AG08396 (cell line): ENCODE measurements around the gene PRDM15.

Experiments
- DNase-seq: peaks from one replicate; pipeline ENCODE4 v3.0.0; 2012; ENCODE audit warnings: low spot score, mixed read lengths

Gene PRDM15

DNA sequence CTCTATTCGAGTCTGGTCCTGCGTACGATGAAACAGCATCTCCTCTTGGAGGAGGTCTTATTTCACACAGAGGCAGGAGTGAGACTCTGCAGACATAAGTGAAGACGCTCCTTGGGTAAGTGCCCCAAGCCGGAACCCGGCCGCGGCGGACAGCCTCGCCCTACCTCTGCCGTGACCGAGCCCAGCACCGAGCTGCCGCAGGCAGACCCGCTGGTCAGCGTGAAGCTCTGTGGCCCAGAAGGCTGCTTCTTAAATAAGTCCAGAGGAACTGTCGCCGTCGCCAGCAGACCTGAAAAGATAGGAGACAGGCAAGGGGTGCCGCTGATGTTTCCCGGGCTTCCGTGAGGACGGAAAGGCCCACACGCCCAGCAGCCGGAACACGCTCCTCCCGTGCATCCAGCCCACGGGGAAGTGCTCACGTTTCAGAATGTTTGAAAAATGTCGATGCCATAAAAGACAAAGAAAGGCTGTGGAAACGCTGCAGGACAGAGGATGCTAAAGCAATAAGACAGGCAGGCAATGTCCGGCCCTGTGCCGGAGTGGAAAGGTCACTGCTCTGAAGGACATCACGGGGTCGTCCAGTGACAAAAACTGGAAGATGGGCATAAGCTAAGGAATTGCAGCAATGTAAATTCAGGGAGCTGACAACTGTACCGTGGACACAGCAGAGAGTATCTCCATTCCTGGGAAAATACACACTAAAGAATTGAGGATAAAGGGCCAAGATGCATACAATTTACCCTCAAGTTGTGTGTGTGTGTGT, 28.5 kb upstream of the PRDM15 start:
- DNase-seq = no peak

GRCh38 chr21:41906770-41907169, 27.6 kb upstream of the PRDM15 start:
- no peak for DNase-seq

DNA sequence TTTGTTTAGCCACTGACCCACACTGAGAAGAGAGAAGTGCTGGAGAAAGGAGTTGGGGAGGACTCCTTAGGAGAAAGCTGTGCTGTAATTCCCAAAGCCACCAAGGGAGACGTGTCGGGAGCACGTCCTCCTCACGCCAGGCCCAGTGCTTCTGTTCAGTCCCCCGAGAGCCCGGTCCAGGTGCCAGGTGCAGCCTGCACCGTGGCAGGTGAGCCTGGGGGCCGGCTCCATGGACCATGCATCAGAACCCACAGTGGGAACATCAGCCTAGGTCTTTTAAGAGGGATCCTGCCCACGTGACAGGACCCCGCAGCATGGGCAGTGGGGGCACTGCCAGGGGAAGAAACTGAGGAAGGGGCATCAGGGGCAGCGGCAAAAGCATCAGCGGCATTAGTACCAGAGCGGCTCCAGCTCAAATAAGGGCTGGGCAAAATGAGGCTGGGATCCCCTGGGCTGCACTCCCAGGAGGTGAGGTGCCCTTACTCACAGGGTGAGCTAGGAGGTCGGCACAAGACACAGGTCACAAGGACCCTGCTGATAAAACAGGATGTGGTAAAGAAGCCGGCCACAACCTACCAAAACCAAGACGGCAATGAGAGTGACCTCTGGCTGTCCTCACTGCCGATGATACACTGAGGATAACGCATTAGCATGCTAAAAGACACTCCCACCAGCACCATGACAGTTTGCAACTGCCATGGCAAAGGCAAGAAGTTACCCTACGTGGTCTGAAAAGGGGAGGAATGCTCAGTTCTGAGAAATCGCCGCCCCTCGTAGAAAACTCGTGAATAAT, 24.6 kb upstream of the PRDM15 start:
- no peak for DNase-seq

DNA sequence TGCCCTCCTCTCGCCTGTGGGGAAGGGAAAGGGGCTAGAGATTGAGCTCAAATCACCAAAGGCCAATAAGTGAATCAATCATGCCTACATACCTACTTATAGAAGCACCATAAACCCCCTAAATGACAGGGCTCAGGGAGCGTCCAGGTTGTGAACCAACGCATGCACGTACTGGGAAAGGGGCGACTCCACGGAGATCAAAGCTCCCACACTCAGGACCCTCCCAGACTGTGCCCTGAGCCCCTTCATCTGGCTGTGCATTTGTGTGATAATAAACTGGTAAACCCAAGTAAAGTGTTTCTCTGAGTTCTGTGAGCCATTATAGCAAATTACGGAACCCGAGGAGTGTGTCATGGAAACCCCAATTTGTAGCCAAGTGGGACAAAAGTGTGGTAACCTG, 23.8 kb upstream of the PRDM15 start:
- no peak for DNase-seq

- no peak for DNase-seq
Observed at GRCh38 chr21:41901782-41902181, 22.6 kb upstream of the PRDM15 start.

- no peak for DNase-seq
Observed at GRCh38 chr21:41901099-41901498, 22.0 kb upstream of the PRDM15 start.

DNA sequence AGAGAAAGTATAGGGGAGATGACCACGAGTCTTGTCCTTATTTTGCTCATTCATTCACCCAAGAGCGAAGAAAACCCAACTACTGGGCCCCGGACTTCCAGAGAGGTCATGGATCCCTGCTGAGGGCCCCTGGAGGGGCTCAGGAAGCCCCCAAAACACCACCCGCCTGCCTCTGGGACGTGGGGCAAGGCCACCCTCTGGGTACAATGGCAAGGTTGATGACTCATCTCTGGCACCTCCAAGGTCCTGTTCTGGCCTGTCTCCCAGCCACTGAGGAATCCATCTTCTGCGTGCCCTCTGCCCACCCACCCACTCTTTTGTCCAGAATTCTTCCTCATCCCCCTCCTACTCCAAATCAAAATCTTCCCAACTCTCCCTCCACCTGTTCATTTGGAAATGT, 21.3 kb upstream of the PRDM15 start:
- DNase-seq = no peak

DNA sequence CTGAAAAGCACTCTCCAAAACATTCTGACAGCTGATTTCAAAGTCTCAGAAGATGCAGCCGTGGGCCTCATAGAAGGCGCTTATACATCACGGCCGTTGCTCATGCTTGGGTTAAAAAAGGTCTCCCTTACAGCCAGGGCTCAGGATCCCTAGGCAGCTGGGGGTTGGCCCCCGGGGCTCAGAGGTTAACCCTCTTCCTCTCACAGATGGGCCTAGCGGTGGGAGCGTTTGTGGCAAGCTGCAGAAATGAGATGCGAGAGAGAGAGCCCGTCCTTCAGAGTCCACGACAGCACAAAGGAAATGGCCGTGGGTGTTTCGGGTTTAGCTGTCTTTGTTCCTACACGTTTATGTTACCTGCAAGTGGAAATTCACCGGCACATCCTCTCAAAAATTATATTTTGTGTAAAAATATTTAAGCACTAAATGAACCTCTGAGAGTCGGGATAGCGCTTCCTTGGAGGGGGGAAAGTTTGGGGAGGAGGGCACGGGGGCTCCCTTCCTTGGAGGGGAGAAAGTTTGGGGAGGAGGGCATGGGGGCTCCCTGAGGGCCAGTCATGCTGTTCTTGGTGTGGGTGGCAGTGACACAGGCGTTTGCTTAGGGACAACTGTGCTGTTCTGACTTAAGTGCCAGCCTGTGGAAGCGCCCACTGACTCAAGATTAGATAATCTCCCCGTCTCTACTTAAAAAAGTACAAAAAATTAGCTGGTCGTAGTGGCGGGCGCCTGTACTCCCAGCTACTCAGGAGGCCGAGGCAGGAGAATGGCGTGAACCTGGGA, 20.5 kb upstream of the PRDM15 start:
- no peak for DNase-seq

- no peak for DNase-seq
Observed at GRCh38 chr21:41898998-41899397, 19.9 kb upstream of the PRDM15 start.

- no peak for DNase-seq
Observed at GRCh38 chr21:41897700-41898099, 18.6 kb upstream of the PRDM15 start.

DNA sequence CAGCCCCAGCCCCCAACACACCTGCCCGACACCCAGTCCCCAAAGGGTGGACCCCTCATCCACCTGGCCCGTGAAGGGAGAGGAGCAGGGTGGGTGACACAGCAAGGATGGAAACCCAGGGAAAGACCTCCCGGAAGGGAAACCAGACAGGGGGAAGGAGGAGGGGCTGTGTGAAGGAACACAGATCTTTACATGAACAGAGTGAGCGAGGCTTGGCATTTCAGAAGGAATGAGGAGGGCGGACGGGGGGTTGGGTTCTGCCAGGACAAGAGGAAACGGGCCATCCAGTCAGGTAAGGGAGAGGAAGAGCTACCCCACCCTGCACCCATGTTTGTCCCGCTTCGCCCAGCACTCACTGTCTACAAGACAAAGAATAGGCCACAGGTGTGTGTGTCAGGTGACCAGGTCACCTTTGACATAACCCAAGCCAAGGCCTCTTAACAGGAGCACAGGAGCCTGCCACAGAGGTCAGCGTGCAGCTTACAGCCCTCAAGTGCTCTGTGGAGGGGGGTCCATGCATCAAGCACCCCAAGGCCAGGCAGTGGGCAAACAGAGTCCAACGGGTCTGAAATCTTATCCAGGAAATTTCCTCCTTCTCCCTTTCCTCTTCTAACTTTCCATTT, 18.0 kb upstream of the PRDM15 start:
- DNase-seq = no peak

DNA sequence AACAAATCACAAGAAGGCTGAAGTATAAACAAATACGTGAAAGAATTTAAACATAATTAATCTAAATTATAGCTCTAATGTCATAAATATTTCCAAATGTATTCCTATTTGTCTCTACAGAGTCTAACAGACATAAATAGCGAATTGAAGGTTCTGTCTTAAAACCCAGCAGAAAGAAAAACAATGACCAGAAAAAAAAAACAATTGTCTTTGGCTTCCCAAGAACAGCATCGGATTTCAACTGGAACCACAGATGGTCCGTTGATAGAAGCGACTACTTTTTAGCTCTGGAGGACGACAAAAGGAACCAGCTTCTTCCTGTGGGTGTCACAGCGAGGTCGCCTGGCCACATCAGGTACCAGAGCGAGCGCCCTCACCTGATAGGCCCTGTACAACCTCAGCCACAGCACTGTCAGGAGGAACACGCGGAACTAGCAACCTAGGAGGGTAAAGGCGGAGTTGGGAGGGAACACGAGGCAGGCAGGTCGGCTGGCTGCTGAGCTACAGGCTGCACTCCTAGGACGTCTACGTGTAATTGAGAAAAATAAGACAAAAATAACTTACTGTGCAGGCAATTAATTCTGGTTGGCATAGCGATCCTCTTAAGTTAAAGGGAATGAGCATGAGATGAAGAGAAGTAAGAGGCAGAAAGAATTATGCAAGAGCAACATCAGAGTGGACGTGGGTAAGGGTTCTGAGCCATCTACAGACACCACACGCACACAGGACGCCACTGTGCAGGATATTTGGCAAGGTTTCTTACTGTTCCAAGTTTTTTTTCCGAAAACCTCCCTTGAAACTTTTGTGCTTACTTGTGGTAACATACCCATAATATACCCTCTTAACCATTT, 16.7 kb upstream of the PRDM15 start:
- DNase-seq = no peak

DNA sequence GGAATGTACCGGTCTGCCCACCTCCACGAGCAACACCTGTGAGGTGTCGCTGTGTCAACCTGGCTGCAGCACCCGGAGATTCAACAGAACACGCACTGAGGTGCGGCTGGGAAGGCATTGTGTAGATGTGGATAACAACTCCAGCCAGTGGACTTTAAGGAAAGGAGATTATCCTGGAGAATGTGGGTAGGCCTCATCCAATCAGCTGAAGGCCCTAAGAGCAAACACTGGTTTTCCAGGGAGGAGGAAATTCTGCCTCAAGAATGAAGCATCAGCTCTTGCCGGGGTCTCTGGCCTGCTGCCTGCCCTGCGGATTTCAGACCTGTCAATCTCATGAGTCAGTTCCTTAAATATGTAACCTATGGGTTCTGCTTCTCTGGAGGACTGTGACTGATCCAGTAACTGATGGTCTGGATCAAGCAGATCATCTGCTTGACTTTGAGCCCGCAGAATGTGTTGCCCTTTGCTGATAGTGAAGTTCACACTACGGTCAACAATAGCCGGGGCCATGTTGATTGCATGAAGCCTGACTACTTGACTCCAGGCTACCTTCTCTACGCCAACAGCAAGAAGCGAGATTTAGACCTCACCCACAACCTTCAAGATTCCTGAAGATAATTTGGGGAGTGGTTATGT, 15.9 kb upstream of the PRDM15 start:
- peak; percentile 68 for DNase-seq

DNA sequence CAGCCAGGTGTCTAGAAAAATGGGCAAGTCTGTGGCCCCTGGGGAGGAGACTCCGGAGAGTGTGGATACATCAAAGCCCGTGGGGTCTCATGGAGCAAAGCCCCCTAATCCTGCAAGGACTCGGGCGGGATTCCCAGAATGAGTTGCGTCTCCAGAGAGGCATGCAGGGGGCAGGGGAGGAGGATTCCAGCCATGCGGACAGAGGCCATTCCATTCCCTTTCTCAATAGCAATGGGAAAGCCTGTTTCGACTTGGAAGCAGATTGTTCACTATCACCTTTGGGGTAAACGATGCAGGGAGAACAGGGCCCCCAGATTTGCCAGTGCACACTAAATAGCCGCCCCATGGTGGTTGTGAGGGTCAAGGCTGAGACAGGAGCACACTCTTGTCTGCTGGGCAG, 15.4 kb upstream of the PRDM15 start:
- no peak for DNase-seq

DNA sequence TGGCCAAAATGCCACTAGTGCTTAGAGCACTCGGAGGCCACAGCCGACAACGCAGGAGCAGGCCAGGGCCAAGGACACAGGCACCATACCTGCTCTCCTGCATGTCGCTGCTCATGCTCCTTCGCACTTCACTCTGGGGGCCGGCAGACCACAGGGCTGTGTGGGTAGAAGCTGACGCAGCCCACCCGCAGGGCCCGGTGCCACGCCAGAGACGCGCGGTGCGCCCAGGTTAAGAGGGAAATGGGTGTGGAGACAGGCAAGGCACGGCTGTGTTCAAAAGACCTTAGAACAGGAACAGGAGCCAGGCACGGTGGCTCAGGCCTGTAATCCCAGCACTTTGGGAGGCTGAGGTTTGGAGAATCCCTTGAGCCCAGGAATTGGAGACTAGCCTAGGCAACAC, 13.6 kb upstream of the PRDM15 start:
- no peak for DNase-seq

DNA sequence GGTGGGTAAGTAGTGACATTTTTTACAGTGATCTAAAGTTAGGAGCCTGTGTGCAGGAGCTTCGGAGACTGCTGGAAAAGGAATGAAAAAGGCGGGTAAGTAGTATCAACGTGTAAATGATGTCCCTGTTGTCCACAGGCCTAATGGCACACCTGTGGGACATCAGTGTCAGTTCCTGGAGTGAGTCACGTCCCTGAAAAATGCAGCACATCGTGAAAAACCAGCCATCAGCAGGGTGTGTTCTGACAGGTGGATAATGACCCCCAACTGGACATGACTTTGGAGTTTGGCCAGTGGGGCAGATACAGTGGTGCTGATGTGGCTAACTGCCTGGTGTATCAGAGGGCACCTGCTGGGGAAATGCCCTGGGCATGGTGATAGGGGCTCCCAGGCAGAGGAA, 12.0 kb upstream of the PRDM15 start:
- no peak for DNase-seq

DNA sequence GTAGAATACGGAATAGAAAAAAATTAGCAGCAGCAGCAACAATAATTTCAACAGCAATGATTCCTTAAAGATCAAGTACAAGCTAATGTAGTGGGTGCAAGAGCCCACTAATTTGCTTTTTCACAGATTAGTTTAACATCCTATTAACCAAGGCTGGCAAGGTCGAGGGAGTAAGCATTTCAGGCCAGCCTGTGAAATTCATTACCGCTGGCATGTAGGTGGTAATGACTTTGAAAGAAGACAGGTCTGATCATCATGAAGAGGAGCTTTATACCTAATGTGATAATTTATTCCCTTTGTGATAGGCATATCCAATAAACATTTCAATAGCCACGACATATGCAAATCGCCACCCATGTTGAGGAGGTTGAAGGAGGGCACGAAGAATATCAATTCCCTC, 11.2 kb upstream of the PRDM15 start:
- DNase-seq = no peak

DNA sequence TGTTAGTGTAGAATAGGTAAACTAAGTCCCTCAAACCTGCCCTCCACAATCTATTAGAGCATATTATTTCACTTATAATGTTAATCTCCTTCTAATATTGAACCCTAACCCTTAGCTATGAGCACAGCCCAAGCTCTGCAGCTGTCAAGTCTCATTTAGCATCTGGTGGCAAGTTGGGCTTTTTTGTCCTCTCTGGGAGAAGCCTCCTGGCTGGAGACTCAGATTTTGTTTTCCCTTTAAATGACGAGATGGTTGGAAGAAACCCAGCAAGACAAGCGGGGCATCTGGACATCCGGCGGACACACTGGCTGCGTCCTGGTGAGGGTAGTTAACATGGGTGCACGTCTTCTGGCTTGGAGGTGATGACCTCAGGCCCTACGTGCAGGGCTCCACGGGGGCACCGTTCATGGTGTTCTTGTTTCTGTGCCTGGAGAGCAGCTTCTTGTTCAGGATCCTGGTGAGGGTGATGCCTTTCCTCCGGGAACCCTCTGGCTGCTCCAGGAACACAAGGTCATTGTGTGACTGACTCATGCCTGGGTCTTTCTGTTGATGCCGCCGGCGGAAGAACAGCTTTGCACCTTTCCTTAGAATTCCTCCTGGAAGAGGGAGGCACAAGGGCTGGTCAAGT, 9.7 kb upstream of the PRDM15 start:
- DNase-seq = no peak

GRCh38 chr21:41887667-41888066, 8.5 kb upstream of the PRDM15 start:
- DNase-seq = no peak

GRCh38 chr21:41886328-41886727, 7.2 kb upstream of the PRDM15 start:
- no peak for DNase-seq
